ENCODE results near the gene NPRL2. TPM values are rescaled to one million over a fixed set of nuclear protein-coding genes. Genes with fewer than 3 reads are reported as not detected.
A peak's percentile ranks its signal among the peaks of the same experiment; 100 is the strongest.

The NPRL2 gene
- total RNA-seq, 1 experiment from 2014 or later = 35.4 TPM

DNA sequence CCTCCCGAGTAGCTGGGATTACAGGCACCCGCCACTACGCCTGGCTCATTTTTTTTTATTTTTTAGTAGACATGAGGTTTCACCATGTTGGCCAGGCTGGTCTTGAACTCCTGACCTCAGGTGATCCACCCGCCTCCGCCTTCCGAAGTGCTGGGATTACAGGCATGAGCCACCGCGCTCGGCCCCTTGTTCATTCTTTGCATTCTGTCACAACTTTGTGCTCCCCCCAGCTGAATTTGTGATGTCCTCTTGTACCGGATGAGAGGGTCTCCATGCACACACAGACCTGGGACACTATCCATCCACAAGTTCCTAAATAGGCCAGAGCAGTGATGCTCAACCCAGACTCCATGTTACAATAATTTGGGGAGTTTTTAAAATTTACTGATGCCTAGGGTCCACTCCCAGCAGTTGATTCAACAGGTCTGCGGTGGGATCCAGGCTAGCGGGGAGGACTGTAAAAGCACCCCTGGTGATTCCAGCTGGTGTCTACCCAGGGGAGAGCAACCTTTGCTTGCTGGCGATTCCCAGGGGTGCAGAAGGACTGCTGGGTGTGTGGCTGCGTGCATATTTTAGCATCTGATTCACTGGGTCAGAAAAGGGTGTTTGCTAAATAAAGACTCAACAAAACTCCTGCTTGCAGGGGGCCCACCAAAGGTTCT, 11.0 kb downstream of the NPRL2 start:
- Histone ChIP-seq H2AFZ (ENCODE audit: low read depth, low read length, poor library complexity, severe bottlenecking) (no peak overlapping the region), H3K4me1 (ENCODE audit: control insufficient read depth in 1 of 2, insufficient read depth in 2 of 2, low read length in 2 of 2) (peaks cover 29 to 60% of the 10 kb centered on the region in 2 experiments), H3K9me3 (ENCODE audit: control insufficient read depth in 1 of 2, insufficient read depth in 1 of 2, low read depth in 1 of 2, low read length in 2 of 2) (no peaks in the 10 kb centered on the region), H3K36me3 (ENCODE audit: control insufficient read depth in 1 of 2, insufficient read depth in 2 of 2, low read length in 2 of 2) (peaks cover 0 to 5% of the 10 kb centered on the region in 2 experiments; a peak in 1 of 4 replicates), H3K27ac (ENCODE audit: low read depth, low read length) (peak overlapping the region; percentile 82), H3K4me2 (ENCODE audit: low read length) (peak overlapping the region; percentile 95), H3K79me2 (ENCODE audit: insufficient read depth, low read length) (peaks cover 47% of the 10 kb centered on the region), H3K4me3 (replicated peaks in 1 of 2; ENCODE audit: low read depth in 1 of 2, low read length in 2 of 2) (peak overlapping the region; percentile 62 to 89), H3K9ac (ENCODE audit: low read length) (peak overlapping the region; percentile 98), H3K9me2 (ENCODE audit: insufficient read depth) (no peaks in the 10 kb centered on the region), H4K20me1 (ENCODE audit: insufficient read depth) (no peaks in the 10 kb centered on the region; the same call in 1 of the 2 replicates), H3K27me3 (ENCODE audit: insufficient read depth, low read length) (no peaks in the 10 kb centered on the region)
- ChIA-PET POLR2A (no interaction called here), RAD21 (ENCODE audit: low non-redundant PET in 1 of 2, low total read pairs in 2 of 2, uncharacterized antibody in 2 of 2, unreplicated experiment in 2 of 2) (interaction anchor here in 1 of 2 experiments (0.5 kb wide), 1 partner anchor 113 kb away, joined by 4 read pairs; no protein-coding TSS in a partner anchor), CTCF (no interaction called here)
- DNase-seq (ENCODE audit: low read depth, low spot score) (no peak), ATAC-seq (no peak)
- BruUV-seq (replicated peaks) = no TSS peak
- TF ChIP-seq EGR1 (IDR thresholded peaks at IDR 0.05; ENCODE audit: low read depth) (no peak), RAD21 (IDR thresholded peaks at IDR 0.05; ENCODE audit: low read depth) (no peak), ZNF274 (IDR thresholded peaks at IDR 0.05; ENCODE audit: low read depth, low read length) (no peak), JUND (IDR thresholded peaks at IDR 0.05) (no peak), EZH2phosphoT487 (IDR thresholded peaks at IDR 0.05; ENCODE audit: borderline replicate concordance) (no peak), ELF1 (IDR thresholded peaks at IDR 0.05; ENCODE audit: borderline replicate concordance, low read depth) (no peak), CBX3 (IDR thresholded peaks at IDR 0.05; ENCODE audit: low read depth) (no peak), POLR2A (IDR thresholded peaks at IDR 0.05; ENCODE audit: borderline replicate concordance, extremely low read depth, insufficient read depth, insufficient read length) (no peak), CEBPB (IDR thresholded peaks at IDR 0.05; ENCODE audit: low read depth) (no peak)
- TF ChIP-seq, protein P1, sequence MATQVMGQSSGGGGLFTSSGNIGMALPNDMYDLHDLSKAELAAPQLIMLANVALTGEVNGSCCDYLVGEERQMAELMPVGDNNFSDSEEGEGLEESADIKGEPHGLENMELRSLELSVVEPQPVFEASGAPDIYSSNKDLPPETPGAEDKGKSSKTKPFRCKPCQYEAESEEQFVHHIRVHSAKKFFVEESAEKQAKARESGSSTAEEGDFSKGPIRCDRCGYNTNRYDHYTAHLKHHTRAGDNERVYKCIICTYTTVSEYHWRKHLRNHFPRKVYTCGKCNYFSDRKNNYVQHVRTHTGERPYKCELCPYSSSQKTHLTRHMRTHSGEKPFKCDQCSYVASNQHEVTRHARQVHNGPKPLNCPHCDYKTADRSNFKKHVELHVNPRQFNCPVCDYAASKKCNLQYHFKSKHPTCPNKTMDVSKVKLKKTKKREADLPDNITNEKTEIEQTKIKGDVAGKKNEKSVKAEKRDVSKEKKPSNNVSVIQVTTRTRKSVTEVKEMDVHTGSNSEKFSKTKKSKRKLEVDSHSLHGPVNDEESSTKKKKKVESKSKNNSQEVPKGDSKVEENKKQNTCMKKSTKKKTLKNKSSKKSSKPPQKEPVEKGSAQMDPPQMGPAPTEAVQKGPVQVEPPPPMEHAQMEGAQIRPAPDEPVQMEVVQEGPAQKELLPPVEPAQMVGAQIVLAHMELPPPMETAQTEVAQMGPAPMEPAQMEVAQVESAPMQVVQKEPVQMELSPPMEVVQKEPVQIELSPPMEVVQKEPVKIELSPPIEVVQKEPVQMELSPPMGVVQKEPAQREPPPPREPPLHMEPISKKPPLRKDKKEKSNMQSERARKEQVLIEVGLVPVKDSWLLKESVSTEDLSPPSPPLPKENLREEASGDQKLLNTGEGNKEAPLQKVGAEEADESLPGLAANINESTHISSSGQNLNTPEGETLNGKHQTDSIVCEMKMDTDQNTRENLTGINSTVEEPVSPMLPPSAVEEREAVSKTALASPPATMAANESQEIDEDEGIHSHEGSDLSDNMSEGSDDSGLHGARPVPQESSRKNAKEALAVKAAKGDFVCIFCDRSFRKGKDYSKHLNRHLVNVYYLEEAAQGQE (IDR thresholded peaks at IDR 0.05; ENCODE audit: low read depth) = no peak
- intact Hi-C loops (cut with micrococcal nuclease) = no loop called here
